IPS DF 19.7 (cell line): ENCODE results near the gene ATF6B.
"Not testable (repeated sequence)": the region's sequence is repeated elsewhere in the genome, so short reads cannot be mapped to it uniquely, and the experiment has no call there.

Experiments
- DNase-seq: peaks from one replicate; pipeline ENCODE4 v3.0.0-alpha.2; 2013; ENCODE audit warnings: low read depth, low spot score

ATF6B gene

DNA sequence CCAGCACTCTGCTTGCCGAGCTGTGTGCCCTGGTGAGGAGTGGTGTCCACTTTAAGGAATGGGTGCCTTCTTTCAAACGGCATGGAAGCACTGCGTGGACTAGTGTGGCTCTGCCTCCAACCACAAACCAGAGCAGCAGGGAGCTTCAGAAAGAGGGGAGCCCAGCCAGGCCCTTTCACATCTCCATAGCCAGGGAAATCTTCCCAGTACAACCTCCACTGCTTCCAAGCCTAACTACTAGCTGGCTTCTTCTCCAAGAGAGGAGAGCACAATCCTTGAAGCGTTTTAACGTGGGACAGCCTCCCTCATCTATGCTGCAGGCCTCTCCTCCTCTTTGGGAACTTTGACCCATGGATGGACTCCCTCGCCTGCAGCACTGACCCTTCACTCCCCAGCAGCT lies 45.6 kb downstream of the ATF6B start:
- DNase-seq, result no peak

DNA sequence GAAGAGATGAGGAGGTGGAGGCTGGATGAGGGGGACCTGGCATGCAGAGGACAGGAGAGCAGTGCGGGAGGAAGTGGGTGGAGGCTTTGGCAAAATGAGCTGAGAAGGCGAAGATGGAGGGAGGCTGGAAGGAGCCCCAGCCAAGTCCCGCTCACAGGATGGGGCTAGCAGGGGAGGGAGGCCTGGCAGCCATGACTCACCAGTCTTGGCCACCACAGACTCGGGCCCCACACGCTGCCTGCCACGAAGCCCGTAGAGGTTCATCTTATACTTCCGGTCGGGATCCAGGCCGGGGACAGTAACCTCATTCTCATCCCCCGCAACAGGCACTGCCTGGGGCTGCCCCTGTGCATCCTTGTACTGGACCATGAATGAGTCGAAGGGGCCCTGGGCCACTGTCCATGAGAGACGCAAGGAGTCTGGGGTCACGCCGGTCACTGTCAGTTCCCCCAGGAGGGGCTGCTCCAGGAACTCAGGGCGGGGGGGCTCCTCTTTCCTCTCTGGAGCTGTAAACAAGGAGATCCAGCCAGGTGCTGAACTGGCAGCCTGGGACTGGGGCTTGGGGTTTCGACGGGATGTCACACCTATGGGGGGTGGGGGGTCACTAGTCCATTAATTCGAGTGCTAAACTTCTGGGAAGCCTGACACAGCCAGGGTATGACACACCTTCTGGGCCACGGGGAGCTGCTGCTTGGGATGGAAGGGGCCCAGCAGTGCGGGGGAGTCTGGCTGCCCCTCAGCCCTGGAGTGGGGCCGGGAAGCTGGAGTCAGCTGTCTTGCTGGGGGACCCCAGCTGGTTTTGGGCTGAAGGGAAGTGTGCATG lies 46.7 kb downstream of the ATF6B start:
- DNase-seq, result no peak

DNA sequence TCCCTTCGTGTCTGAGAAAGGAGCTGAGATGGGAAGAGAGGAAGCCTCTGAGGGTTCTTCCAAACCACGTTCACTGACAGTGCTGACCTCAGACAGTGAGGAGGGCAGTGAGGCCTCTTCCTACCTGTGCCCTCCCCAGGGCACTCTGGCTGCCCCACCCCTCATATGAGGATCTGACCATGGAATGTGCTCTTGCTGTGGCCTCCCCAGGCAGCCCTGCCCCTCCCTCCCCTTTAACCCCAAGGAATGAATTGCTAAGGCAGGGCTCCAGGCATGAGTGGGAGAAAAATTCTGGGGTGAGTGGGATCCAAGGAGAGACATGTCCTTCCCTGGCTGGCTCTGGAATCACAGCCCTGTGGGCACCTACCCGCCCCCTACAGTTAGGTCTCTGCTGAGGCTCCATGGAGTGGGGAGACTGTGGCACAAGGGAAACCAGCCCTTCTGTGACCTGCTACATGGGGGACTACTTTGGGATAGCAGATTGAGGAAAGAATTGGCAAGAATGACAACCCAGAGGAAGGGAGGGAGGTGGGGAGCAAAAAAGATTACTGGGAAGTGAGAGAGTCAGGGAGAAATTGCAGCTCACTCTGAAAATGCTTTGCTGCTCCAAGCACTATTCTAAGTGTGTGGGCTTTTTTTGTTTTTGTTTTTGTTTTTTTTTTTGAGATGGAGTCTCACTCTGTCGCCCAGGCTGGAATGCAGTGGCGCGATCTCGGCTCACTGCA lies 48.3 kb downstream of the ATF6B start:
- DNase-seq, result no peak

DNA sequence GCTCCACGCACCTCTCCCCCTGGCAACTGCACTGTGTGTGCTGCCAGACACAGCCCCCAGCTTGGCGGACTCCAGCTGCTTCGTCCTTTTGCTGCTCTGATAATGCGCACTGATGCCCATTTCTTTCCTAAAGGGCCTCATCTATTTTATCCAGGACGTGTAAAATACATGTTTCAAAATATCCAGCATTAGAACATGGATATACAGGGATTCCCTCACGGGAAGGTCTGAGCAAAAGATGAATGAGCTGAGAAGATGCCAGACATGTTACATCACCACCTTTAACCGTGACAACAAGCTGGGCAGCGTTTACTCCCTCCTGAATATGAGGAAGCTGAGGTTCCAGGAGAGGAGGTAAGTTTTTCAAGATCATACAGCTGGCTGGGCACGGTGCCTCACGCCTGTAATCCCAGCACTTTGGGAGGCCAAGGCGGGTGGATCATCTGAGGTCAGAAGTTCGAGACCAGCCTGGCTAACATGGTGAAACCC lies 51.7 kb downstream of the ATF6B start:
- DNase-seq, result no peak

DNA sequence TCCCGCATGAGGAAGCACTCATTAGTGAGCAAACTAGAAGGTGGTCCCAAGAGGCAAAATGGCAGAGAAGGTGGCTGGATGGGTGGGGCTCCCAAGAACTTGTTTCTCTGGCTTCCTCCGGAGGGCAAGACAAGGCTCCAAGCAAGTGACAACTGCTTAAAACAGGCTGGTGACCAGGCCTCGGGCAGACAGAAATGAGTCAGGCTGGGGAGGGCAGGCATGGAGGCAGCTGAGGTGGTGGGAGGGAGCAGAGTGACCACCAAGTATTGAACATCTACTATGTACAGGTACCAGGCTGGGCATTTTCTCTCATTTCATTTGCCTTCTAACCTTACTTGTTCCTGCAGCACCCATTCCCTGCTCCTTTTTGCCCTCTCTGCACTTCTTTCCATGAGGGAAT lies 52.3 kb downstream of the ATF6B start:
- DNase-seq, result no peak

DNA sequence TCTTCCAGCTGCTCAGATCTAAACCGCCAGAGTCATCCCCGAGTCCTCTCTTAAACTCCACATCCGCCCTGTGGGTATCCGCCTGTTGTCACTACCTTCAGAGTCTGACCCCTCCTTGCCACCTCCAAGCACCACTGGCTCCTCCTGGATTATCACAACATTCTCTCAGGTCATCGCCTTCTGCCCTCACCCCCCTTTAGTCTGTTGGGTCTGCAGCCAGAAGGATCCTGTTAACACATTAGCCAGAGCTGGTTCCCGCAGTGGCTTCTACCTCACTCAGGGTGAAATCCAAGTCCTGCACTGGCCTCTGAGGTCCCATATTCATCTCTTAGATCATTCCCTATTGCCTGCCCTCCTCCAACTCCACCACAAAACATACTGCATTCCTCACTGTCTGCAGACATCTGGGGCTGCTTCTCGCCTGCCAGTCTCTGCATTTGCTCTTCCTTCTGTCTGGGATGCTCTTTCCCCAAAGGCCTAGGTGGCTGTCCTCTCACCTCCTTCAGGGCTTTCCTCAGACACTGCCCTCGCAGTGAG lies 53.0 kb downstream of the ATF6B start:
- DNase-seq, result no peak

DNA sequence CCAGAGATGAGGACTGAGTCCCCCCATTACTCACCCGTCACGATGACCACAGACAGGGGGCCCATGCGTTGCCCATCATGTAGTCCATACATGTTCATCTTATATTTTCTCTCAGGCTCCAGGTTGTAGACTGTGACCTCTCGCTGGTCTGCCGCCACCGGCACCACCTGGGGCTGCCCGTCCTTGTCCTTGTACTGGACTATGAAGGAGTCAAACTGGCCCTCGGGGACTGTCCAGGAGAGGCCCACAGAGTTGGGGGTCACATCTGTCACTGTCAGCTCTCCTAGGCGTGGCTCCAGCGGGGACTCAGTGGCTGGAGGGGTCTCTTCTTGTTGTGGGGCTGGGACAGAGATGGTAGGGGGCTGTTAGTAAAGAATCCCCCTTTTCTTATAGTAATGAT lies 54.4 kb downstream of the ATF6B start:
- no peak for DNase-seq

DNA sequence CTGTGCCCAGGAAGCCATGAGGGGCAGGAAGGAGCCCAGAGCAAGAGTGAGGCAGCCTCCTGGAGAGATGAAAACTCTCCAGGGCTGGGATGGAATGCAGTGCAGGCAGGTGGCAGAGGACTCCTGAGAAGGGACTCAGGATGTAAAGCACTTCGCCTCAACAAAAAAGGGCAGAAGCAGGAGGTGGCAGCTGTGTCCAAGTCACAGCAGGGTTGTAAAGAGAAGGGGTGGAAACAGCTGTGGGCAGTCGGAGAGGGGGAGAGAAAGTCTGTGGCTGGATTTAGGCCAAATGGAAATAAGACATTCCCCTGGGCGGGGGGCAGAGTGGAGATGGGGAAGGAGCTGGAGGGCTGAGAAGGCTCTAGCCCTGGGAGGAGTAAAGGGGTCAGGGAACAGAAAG lies 54.9 kb downstream of the ATF6B start:
- DNase-seq, result no peak

DNA sequence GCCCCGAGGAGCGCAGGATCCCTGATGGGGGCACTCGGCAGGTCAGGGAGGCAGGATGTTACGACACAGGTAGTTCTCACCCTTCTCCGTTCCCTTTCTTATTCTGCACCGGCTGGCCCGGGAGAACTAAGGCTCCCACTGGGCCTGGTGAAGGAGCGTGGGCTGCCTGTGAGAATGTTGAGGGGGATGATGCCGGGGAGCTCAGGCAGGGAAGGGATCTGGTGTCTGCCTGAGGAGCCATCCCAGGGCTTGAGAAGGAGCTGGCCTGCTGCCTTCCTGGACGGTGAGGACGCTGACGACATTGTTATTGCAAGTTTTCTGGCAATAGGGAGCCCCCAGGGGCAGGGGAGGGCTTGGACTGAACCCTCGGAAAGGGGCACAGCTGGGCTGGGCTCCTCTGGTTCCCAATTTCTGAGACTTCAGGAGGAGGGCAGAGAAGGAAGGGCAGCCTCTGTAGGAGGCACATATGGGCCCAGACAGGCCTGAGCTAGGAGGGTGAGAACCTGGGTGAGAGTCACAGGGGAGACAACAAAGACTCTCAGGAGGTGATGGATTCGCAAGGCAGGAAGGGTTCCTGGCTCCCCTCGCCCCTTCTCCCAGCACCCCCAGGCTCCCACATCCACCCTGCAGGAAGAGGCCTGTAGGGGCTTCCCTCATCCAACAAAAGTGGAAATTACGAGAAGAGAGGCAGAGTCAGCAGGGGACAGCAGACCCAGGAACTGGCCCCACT lies 57.1 kb downstream of the ATF6B start:
- DNase-seq, result no peak

DNA sequence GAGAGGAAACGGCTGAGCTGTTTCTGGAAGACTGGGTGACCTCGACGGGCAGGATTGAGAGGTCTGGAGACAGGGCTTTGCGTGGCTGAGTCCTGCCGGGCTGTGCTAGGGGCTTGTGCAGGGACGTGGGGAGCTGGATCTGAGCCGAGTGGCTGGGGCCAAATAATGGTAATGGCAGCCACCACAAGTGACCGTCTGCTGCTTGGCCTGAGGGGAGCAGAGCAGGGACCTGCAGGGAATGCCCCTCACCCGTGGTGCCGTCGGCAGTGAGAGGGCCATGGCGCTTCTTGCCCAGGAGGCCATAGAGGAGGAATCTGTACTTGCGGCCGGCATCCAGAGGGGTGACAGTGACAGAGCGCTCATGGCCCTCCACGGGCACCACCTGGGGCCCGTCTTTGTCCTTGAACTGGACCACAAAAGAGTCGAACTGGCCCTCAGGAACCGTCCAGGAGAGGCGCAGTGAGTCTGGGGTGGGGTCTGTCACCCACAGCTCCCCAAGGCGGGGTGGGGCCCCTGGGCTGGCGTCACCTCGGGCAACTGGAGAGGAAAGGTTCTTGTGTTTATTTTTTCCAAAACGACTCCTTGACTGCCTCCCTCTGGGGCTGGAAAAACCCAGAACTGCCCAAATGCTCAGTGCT lies 58.0 kb downstream of the ATF6B start:
- no peak for DNase-seq

DNA sequence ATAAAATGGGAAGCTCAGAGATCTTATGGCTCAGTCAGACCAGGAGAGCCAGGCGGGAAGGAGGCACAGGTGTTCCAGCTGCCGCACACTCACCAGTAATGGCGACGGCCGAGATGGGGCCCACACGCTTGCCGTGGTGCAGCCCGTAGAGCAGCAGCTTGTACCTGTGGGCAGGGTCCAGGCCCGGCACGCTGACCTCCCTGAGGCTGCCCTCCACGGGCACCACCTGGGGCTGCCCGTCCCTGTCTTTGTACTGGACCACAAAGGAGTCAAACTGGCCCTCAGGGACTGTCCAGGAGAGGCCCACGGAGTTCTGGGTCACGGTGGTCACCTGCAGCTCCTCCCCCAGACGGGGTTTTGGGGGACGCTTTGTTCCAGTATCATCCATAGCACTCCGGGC lies 58.6 kb downstream of the ATF6B start:
- no peak for DNase-seq

DNA sequence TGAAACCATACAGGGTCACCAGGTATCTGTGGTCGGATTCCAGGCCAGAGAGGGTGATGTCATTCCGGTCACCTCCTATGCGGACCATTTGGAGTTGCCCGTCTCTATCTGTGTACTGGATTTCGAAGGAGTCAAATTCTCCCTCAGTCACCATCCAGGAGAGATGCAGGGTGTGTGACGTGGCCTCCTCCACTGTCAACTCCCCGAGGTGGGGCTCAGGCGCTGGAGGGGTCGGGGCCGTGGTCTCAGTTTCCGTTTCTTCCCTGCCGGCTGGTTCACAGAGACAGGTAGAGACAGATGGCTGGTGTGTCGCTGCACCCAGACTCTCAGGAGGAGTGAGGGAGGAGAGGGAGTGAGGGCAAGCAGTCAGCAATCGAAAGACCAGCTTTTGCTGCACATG lies 59.2 kb downstream of the ATF6B start:
- DNase-seq, result no peak

DNA sequence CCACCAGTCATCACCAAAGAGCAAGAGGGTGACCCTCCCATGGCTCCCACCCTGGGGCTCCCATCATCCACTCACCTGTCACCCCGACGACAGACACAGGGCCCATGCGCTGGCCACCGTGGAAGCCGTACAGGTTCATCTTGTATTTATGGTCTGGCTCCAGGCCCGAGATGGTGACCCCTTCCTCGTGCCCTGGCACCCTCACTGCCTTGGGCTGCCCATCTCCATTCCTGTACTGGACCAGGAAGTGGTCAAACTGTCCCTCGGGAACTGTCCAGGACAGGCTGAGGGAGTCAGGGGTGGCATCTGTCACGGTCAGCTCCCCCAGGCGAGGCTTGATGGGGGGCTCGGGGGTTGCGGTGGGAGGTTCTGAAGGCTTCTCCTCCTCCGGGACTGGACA lies 59.7 kb downstream of the ATF6B start:
- not testable (repeated sequence) for DNase-seq

DNA sequence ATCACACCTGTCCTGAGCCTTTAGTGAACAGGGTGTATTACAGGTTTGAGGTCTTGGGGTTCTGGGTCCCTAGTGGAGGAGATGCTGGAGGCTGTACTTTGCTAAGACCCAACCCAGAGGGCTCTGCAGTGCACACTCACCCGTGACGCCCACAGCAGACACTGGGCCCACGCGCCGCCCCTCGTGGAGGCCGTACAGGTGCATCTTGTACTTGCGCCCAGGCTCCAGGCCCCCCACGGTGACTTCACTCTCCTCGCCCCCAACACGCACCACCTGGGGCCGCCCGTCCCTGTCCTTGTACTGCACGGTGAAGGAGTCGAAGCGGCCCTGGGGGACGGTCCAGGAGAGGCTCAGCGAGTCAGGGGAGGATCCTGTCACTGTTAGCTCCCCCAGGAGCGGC lies 60.5 kb downstream of the ATF6B start:
- DNase-seq, result not testable (repeated sequence)
